T-helper 22 cell (primary cell): ENCODE data around the gene PRPF31.
"Not testable (repeated sequence)": the region's sequence is repeated elsewhere in the genome, so short reads cannot be mapped to it uniquely, and the experiment has no call there.

Source experiments
- DNase-seq: peaks from one replicate; pipeline ENCODE4 v3.0.0-alpha.2; 2020; ENCODE audit warnings: low read depth

The PRPF31 gene

GRCh38 chr19:54162884-54163283 is 47.3 kb downstream of the PRPF31 start:
- no peak for DNase-seq

- peak; percentile 56 for DNase-seq
These were observed 49.0 kb downstream of the PRPF31 start for GRCh38 chr19:54164369-54165068.

DNA sequence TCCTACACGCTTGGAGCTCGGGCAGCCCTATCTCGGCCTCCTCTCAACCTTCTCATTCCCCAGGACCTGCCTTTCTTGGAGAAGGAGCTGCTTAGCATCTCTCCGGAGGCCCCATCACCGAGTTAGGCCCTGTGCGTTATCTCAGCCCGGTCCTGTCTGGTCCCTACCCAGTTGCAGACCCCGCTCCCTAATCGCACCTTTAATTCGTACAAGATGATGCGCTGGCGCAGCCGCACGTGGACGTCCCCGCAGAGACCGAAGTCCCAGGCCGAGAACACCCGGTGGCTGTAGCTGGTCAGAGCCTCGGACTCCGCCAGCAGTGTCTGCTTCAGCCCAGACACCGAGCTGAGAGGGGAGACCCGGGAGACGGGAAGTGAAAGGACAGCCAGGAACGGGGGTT is 49.7 kb downstream of the PRPF31 start:
- no peak for DNase-seq

DNA sequence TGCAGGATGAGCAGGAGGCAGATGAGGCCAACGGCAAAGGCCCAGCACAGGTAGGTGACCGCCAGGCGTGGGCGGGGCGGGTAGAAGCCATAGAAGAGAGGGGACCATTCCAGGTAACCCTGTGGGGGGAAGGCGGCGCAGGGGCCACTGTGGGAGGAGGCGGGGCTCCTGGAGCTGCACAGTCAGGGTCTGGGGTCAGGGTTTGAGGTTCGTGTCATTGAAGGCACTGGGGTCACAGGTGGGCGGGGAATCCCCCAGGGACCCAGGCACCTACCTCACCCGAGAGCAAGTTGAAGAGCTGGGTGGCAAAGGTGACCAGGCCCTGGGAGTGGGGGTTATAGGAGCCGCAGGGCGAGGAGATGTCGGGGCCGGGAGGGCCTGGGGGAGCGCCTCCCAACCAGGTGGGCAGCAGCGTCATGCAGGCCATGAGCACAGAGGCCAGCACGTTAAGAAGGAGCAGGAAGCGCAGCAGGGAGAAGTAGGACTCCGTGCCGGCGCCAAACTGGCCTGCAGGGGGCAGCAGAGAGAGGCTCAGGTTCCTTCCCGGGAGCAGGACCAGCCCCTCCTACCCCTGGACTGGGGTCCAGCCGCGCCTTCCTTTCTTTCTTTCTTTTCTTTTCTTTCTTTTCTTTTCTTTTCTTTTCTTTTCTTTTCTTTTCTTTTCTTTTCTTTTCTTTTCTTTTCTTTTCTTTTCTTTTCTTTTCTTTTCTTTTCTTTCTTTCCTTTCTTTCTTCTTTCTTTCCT is 52.8 kb downstream of the PRPF31 start:
- DNase-seq, result peak; percentile 64

DNA sequence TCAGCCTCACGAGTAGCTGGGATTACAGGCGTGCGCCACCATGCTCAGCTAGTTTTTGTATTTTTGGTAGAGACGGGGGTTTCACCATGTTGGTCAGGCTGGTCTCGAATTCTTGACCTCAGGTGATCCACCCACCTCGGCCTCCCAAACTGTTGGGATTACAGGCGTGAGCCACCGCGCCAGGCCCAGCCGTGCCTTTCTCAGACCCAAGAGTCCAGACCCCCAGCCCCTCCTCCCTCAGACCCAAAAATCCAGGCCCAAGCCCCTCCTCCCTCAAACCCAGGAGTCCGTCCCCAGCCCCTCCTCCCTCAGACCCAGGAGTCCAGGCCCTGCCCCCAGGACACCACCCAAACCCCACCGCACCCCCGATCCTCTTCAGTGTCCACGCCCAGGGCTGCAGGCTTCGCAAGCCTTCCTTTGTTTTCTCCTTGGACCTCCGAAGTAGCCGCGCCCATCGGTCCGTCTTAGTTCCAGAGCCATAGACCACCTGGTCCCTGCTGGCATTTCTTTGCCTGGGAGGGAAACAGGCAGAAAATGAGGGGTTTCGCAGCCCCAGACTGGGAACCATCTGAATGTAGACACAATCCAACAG is 53.7 kb downstream of the PRPF31 start:
- DNase-seq, result no peak

- not testable (repeated sequence) for DNase-seq
These were observed 56.3 kb downstream of the PRPF31 start for GRCh38 chr19:54171736-54172431.

- DNase-seq, result no peak
These were observed 57.2 kb downstream of the PRPF31 start, which contains the start of gene TMC4 for GRCh38 chr19:54172471-54173358. Gene TMC4 (minus strand): TSS chr19:54173160. CDS start chr19:54173117, 43 bp downstream.

GRCh38 chr19:54173359-54173699 is 57.8 kb downstream of the PRPF31 start:
- no peak for DNase-seq

- no peak for DNase-seq
These were observed 58.6 kb downstream of the PRPF31 start for GRCh38 chr19:54173951-54174834.

DNA sequence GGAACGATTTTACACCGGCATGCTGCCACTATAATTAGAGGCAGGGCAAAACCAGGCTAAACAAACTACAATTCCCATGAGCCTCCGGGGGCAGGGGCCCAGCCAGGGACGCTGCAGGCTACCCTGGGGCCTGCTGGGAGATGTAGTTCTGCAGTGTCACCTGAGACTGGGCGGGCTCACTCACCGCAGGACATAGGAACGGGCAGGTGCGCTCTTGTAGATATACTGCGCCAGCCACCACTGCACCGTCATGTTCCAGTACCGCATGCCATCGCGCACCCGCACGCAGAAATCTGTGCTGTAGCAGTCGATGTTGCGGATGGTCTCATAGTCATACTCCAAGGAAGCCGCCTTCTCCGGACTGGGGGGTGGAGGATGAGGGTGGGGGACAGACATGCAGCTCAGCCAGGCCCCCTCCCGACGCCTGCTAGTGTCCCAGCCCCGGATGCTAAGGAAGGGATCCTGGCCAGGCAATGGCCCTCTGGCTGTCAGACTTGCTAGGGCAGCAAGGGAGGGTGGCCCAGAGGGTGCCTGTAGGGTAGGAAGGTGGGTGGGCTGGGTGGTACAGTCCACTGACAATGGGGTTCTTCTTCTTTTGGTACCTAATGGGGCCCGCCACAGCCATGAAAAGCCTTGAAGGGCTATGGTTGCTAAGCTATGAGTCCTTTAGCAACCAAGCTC is 63.2 kb downstream of the PRPF31 start:
- DNase-seq, result no peak

DNA sequence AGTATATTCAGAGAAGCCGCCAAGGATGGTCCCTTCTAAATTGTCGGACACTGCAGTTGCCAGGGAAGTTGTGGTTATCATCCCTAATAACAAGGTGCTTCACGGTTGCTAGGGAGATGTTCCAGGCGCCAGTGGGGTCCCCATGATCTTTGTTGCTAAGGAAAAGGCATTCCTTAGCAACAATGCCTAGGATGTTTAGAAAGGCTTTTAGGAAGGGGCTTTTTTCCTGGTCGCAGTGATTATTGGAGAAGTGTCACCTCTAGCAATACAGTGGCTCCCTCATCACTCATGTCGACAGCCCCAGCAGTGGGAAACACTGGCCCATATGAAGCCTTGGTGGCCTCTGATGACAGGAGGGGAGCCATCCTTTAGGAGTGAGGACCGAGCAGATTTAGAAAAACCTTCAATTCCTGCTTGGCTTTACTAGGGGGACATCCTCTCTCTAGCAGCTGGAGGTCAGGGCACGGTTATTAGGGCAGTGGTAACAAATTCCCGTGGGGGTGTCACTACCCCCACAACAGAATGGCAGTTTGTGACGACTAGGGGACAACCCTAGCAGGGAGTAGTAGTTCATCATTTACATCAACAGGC is 63.8 kb downstream of the PRPF31 start:
- no peak for DNase-seq

- DNase-seq, result no peak
These were observed 64.4 kb downstream of the PRPF31 start for GRCh38 chr19:54179921-54180461.

DNA sequence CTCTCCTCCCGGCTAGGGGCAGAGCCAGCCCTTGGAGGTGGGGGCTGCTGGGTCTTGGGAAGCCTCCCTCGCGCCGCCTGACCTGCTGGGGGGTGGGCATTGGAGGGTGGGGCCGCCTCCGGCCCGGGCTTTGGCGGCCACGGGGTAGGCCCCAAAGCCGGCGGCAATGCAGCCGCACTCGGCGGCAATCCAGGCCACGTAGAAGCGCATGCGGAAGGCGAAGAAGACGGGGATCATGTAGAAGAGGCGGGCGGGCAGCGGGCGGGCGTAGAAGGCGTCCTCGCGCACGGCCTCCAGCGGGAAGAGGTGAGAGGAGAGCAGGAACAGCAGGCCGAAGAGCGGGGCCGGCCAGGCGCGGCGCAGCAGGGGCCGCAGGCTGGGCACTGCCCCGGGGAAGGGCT is 65.1 kb downstream of the PRPF31 start:
- DNase-seq, result no peak
